PC-9 (cell line): ENCODE measurements around the gene ZNF692.

Experiments
- EZH2 ChIP-seq: fragments of 200-600 bp; sonication (generic); IDR thresholded peaks from 2 replicates; pipeline ENCODE4 v1.8.0; 2017; ENCODE audit warnings: antibody characterized with exemption, low read depth
- TF ChIP-seq, protein P1 (sequence below): fragments of 200-600 bp; sonication (generic); conservative IDR thresholded peaks from 2 replicates; pipeline ENCODE4 v1.6.1; 2017; ENCODE audit warnings: mixed run types, antibody characterized with exemption, mild to moderate bottlenecking, moderate library complexity

DNA sequence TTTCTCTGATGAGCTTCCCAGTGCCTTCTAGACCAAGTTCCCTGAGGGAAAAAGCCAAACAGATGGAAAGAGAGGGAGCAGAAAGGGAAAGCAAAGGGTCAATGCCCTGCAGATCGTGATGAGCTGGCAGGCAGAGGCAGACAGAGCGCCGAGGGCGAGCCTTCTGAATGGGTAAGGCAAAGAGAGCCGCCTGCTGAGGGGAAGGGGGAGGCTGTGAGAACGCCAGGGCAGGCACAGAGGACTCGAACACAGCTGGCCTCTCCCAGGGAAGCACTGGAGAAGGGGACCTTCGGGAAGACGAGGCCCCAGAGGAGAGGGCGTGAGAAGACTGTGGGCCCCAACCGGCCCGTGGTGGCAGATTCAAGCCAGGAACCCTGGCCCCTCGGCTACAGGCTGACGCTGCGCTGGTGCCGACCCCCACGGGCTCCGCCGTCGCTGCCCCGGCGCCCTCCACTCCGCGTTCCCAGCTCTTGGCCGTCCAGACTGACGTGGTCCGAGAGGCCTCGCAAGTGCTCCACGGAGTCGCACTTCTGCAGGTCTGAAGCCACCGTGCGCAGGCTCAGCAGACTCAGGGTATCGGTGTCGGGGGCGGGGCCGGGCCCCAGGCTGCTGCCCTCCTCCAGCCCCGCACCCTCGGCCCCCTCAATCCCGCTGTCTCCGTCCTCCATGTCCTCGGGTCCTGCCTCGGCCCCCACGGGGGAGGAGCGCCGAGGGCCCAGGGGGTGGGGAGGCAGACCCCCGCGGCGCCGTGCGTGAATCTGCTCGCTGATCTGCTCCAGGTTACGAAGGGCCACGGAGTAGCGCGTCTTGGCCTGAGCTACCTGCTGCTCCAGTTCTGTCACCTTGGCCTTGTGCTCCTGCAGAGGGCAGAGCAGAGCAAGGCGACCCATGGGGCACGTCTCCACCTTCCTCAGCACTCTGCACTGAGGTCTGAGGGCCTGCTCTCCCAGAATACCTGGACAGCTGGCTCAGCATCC is 47.1 kb downstream of the ZNF692 start:
- TF ChIP-seq, protein P1, sequence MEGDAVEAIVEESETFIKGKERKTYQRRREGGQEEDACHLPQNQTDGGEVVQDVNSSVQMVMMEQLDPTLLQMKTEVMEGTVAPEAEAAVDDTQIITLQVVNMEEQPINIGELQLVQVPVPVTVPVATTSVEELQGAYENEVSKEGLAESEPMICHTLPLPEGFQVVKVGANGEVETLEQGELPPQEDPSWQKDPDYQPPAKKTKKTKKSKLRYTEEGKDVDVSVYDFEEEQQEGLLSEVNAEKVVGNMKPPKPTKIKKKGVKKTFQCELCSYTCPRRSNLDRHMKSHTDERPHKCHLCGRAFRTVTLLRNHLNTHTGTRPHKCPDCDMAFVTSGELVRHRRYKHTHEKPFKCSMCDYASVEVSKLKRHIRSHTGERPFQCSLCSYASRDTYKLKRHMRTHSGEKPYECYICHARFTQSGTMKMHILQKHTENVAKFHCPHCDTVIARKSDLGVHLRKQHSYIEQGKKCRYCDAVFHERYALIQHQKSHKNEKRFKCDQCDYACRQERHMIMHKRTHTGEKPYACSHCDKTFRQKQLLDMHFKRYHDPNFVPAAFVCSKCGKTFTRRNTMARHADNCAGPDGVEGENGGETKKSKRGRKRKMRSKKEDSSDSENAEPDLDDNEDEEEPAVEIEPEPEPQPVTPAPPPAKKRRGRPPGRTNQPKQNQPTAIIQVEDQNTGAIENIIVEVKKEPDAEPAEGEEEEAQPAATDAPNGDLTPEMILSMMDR, result no peak
- TF ChIP-seq EZH2, result no peak
